NCI-H226 (cell line): ENCODE data around the gene FOXF1.

Source experiments
- DNase-seq: peaks from one replicate; pipeline ENCODE4 v3.0.0-alpha.2; 2015

FOXF1 gene

DNA sequence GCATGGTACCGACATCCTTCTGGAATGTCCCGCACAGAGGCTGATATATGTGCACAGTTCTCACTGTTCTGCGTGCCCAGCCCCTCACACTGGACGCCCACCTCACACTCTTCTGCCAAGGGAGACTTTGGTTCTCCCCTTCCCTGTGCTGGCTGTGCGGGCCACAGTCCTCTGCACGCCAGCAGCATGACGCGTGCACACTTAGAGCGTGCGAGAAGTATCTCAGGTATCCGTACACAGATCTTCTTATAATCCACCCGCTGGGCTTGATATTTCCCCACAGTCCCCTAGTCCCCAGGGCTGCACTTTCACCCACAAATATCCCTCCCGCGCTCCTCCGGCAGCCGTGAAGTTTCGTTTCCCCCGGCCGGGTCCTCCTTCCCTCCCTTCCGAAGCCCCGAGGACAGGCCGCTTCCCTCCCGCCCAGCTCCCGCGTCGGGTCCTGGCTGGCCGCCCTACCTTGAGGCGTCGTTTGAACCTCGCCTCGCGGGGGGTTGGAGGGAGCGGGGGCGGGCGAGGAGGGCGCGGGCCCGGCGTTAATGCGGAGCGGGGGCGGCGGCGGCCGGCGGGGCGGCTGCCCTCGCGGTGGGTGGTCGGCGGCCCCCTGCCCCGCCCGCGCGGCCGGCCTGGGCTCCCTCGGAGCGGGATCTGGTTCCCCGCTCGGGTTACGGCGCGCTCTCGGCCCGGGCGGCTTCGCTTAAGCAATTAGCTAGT lies 5.0 kb upstream of the FOXF1 start:
- no peak for DNase-seq

GRCh38 chr16:86505899-86506864 lies 4.1 kb upstream of the FOXF1 start:
- no peak for DNase-seq

- no peak for DNase-seq
Observed at GRCh38 chr16:86507173-86508027, 2.9 kb upstream of the FOXF1 start.

- no peak for DNase-seq
Observed at GRCh38 chr16:86508028-86508946, 2.0 kb upstream of the FOXF1 start.

GRCh38 chr16:86508947-86509758 lies 1.2 kb upstream of the FOXF1 start:
- peak; percentile 67 for DNase-seq

GRCh38 chr16:86509759-86510464 lies 415 bp upstream of the FOXF1 start:
- DNase-seq, result peak; percentile 72

DNA sequence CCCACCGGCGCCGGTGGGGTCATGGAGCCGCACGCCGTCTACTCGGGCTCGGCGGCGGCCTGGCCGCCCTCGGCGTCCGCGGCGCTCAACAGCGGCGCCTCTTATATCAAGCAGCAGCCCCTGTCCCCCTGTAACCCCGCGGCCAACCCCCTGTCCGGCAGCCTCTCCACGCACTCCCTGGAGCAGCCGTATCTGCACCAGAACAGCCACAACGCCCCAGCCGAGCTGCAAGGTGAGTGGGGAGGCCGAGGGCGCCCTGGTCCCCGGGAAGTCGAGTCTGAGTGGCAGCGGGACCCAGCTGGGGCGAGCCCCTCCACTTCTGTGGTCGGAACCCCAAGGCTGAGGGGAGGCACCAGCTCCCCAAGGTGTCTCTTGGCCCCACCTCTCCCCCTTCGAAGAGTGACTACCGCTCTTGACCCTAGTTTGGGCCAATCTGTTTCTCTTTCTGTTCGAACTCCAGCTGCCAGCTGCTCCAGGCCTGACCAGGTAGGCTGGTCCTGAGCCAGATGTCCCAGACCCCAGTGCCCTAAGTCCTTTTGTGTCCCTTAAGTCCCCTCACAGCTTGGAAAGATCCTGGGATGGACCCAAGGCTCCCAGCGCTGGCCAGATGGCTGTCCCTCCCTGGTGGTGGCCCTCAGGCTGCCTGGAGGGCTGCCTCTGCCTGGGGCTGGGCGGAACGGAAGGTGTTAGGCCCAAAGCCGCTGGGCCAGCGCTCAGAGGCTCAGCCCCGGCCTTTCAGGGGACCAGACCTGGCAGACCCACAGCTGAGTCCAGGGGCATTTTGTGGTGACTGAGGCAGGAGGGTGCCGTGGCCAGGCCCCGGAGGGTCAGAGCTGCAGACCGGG lies 1.2 kb downstream of the FOXF1 start:
- DNase-seq, result no peak

DNA sequence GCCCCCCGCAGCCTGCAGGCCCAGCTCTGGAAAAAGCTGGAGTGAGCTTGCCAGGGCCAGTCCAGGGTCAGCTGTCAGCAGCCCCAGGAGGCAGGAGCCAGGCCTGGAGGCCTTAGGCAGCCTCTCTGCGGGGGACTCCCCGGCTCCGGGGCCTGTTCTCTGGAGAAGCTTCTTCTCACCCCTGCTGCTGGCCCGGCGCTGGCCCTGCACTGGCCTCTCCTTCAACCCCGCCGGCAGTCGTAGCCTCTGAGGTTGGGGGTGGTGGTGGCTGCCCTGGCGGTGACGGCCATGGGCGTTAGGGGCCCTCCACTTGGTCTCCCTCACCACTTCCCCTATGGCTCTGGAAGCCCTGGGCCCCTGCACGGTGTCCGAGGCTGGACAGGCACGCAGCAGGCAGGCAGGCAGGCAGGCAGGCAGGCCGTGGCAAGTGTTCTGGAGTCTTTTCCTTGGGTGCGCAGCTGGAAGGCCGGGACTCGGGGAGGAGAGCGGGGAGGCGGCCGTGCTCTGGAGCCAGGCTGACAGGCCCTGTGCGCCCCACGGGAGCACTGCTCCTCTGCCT lies 2.1 kb downstream of the FOXF1 start:
- DNase-seq, result no peak

GRCh38 chr16:86512860-86513470 lies 2.6 kb downstream of the FOXF1 start:
- no peak for DNase-seq

- DNase-seq, result no peak
Observed at GRCh38 chr16:86513471-86514277, 3.3 kb downstream of the FOXF1 start.

DNA sequence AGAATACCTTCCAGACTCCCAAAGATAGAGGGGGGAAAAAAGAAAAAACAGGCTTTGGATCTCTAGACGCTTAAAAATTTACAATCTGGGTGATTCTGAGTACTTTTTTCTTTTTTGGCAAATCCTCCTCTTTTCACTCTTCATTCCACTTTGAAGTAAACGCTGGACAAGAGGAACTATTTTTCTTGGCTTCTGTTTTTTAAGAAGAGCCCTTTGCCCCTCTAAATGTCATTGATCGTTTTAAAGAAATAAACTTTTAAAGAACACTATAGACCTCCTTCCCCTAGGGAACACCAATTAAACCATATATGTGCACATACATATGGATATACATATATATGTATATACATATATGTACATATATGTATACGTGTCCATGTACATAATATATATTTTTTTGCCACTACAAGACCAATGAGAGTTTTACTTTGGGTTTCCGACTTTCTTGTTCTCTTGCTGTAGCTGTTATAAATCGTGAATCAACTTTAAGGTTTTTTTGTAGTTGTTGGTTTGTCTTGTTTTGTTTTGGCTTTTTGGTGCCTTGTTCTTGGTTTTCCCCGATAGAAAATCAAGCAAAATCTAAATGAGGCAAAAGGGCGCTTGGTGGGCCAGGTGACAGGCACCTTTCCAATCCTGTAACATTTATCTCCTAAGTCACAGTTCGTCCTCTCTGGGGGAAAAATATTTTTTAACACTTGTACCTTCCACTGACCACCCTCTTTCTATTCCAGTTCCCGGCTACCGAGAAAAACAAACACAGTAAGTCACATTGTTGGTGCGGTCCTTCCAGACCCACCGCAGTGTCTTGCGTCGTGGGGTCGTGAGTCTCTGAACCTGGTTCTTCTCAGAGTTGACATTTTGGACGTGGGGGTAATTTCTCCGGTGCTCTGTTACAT lies 4.4 kb downstream of the FOXF1 start:
- no peak for DNase-seq

DNA sequence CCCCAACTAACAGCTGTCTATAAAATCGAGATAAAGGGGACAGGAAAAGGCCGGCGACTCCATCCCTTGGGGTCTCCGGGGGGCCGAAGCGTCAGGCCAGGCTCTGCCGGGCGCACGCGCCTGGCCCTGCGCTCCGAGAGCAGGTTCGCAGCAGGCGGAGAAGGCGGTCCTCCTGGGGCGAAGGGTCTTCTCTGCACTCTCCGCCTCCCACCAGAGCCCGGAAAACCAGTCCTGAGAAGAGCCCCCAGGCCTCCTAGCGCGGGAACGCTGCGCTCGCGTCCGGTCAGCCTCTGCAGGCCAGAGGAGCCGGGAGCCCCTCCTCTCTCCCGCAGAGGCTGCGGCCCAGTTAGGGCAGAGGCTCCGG lies 5.1 kb downstream of the FOXF1 start:
- no peak for DNase-seq

- DNase-seq, result no peak
Observed at GRCh38 chr16:86515777-86516622, 5.7 kb downstream of the FOXF1 start.

DNA sequence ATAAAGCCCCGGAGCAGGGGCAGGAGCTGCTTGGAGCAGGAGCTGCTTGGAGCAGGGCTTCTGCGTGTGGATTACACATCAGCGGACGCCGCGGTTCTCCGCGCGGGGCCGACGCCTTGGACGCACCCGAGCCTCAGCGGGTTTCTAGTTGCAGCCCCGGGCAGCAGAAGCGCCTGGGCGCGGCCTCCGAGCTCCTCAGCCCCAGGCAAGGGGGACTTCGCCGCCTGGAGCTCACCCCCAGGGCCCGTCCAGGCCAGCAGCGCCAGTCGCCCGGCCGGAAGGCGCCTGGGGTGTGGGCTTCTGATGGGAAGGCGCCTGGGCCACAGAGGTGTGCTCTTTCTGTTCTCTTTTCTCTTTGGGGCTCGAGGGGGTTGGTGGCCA lies 6.3 kb downstream of the FOXF1 start:
- no peak for DNase-seq

- no peak for DNase-seq
Observed at GRCh38 chr16:86517033-86517432, 6.7 kb downstream of the FOXF1 start.
